Dendritic cell treated with granulocyte-macrophage colony-stimulating factor and Interleukin-4, amounts not matched to agents 40 ng/mL and 50 ng/mL, for 4 days (primary cell): ENCODE measurements around the gene BTBD19.
"Not testable (repeated sequence)": the region's sequence is repeated elsewhere in the genome, so short reads cannot be mapped to it uniquely, and the experiment has no call there.

Experiments
- H3K27ac Mint-ChIP-seq: one replicate; pipeline ENCODE4 v1.8.0; 2022; ENCODE audit warnings: mild to moderate bottlenecking, mixed read lengths
- H3K27me3 Mint-ChIP-seq: one replicate; pipeline ENCODE4 v1.8.0; 2022; ENCODE audit warnings: mild to moderate bottlenecking, mixed read lengths
- H3K36me3 Mint-ChIP-seq: one replicate; pipeline ENCODE4 v1.8.0; 2022; ENCODE audit warnings: low read depth, mixed read lengths
- H3K4me1 Mint-ChIP-seq: one replicate; pipeline ENCODE4 v1.8.0; 2022; ENCODE audit warnings: low read depth, mixed read lengths
- H3K4me3 Mint-ChIP-seq: one replicate; pipeline ENCODE4 v1.8.0; 2022; ENCODE audit warnings: mild to moderate bottlenecking, moderate library complexity, mixed read lengths
- H3K9me3 Mint-ChIP-seq: one replicate; pipeline ENCODE4 v1.8.0; 2022; ENCODE audit warnings: mixed read lengths
- intact Hi-C: fragments of 100-400 bp; cut with micrococcal nuclease; formaldehyde crosslinking; loops from one replicate; pipeline ENCODE4 v1.15.0; 2022

BTBD19 gene

GRCh38 chr1:44822981-44823451, 14.7 kb downstream of the BTBD19 start:
- Mint-ChIP-seq H3K27me3 (no peaks in the 10 kb centered on the region), H3K27ac (peak overlapping the region; percentile 54), H3K4me3 (no peak overlapping the region), H3K4me1 (peaks cover 57% of the 10 kb centered on the region), H3K36me3 (peaks cover 7% of the 10 kb centered on the region), H3K9me3 (no peaks in the 10 kb centered on the region)
- intact Hi-C loops: no loop called here

- H3K4me1 Mint-ChIP-seq: peaks cover 64% of the 10 kb centered on the region
- intact Hi-C loops, H3K27ac Mint-ChIP-seq, H3K27me3 Mint-ChIP-seq, H3K9me3 Mint-ChIP-seq, H3K4me3 Mint-ChIP-seq, H3K36me3 Mint-ChIP-seq: not testable (repeated sequence)
Measured at GRCh38 chr1:44824392-44824791, 16.1 kb downstream of the BTBD19 start.

GRCh38 chr1:44826375-44827196, 18.3 kb downstream of the BTBD19 start:
- Mint-ChIP-seq H3K27me3 (no peaks in the 10 kb centered on the region), H3K9me3 (no peaks in the 10 kb centered on the region), H3K4me1 (peaks cover 64% of the 10 kb centered on the region), H3K36me3 (no peaks in the 10 kb centered on the region), H3K27ac (peak overlapping the region; percentile 93), H3K4me3 (peak overlapping the region; percentile 60)
- intact Hi-C loops: no loop called here

- peak overlapping the region; percentile 93 for H3K27ac Mint-ChIP-seq
- no peaks in the 10 kb centered on the region for H3K36me3 Mint-ChIP-seq
- no peaks in the 10 kb centered on the region for H3K9me3 Mint-ChIP-seq
- H3K4me1 Mint-ChIP-seq: peaks cover 71% of the 10 kb centered on the region
- peaks cover under 1% of the 10 kb centered on the region for H3K27me3 Mint-ChIP-seq
- H3K4me3 Mint-ChIP-seq: no peak overlapping the region
- intact Hi-C loops: no loop called here
Measured at GRCh38 chr1:44827197-44828002, 19.1 kb downstream of the BTBD19 start.

GRCh38 chr1:44828003-44828651, 19.8 kb downstream of the BTBD19 start:
- peak overlapping the region; percentile 93 for H3K27ac Mint-ChIP-seq
- H3K9me3 Mint-ChIP-seq: no peaks in the 10 kb centered on the region
- H3K4me1 Mint-ChIP-seq: peaks cover 79% of the 10 kb centered on the region
- intact Hi-C loops: no loop called here
- peaks cover 1% of the 10 kb centered on the region for H3K27me3 Mint-ChIP-seq
- no peak overlapping the region for H3K4me3 Mint-ChIP-seq
- H3K36me3 Mint-ChIP-seq: no peaks in the 10 kb centered on the region

- Mint-ChIP-seq H3K4me1 (peaks cover 87% of the 10 kb centered on the region), H3K4me3 (no peak overlapping the region), H3K9me3 (no peaks in the 10 kb centered on the region), H3K36me3 (no peaks in the 10 kb centered on the region), H3K27me3 (peaks cover 1% of the 10 kb centered on the region), H3K27ac (peak overlapping the region; percentile 93)
- intact Hi-C loops: no loop called here
Measured at GRCh38 chr1:44828841-44829440, 20.6 kb downstream of the BTBD19 start.

- H3K4me3 Mint-ChIP-seq: no peak overlapping the region
- no peaks in the 10 kb centered on the region for H3K36me3 Mint-ChIP-seq
- intact Hi-C loops: loop anchor here (5.0 kb wide), 1 partner anchor 32 kb away; no protein-coding TSS in a partner anchor
- H3K27ac Mint-ChIP-seq: peak overlapping the region; percentile 93
- no peaks in the 10 kb centered on the region for H3K9me3 Mint-ChIP-seq
- peaks cover 1% of the 10 kb centered on the region for H3K27me3 Mint-ChIP-seq
- peaks cover 95% of the 10 kb centered on the region for H3K4me1 Mint-ChIP-seq
Measured at GRCh38 chr1:44829506-44830384, 21.4 kb downstream of the BTBD19 start.

- no peaks in the 10 kb centered on the region for H3K36me3 Mint-ChIP-seq
- no peaks in the 10 kb centered on the region for H3K9me3 Mint-ChIP-seq
- no peak overlapping the region for H3K4me3 Mint-ChIP-seq
- intact Hi-C loops: loop anchor here (5.0 kb wide), 1 partner anchor 34 kb away; no protein-coding TSS in a partner anchor
- peak overlapping the region; percentile 93 for H3K27ac Mint-ChIP-seq
- H3K27me3 Mint-ChIP-seq: peaks cover 1% of the 10 kb centered on the region
- peaks cover 96% of the 10 kb centered on the region for H3K4me1 Mint-ChIP-seq
Measured at GRCh38 chr1:44830900-44831304, 22.6 kb downstream of the BTBD19 start.

GRCh38 chr1:44831516-44831915, 23.2 kb downstream of the BTBD19 start:
- H3K36me3 Mint-ChIP-seq: no peaks in the 10 kb centered on the region
- H3K27me3 Mint-ChIP-seq: peaks cover 1% of the 10 kb centered on the region
- H3K9me3 Mint-ChIP-seq: no peaks in the 10 kb centered on the region
- no peak overlapping the region for H3K4me3 Mint-ChIP-seq
- H3K27ac Mint-ChIP-seq: peak overlapping the region; percentile 93
- intact Hi-C loops: loop anchor here (5.0 kb wide), 1 partner anchor 34 kb away; no protein-coding TSS in a partner anchor
- H3K4me1 Mint-ChIP-seq: peaks cover 94% of the 10 kb centered on the region

- H3K9me3 Mint-ChIP-seq: no peaks in the 10 kb centered on the region
- peak overlapping the region; percentile 93 for H3K27ac Mint-ChIP-seq
- no peaks in the 10 kb centered on the region for H3K36me3 Mint-ChIP-seq
- peaks cover 87% of the 10 kb centered on the region for H3K4me1 Mint-ChIP-seq
- H3K27me3 Mint-ChIP-seq: peaks cover 1% of the 10 kb centered on the region
- intact Hi-C loops: loop anchor here (5.0 kb wide), 1 partner anchor 35 kb away; no protein-coding TSS in a partner anchor
- H3K4me3 Mint-ChIP-seq: no peak overlapping the region
Measured at GRCh38 chr1:44832056-44832705, 23.9 kb downstream of the BTBD19 start.

GRCh38 chr1:44834328-44834727, 26.0 kb downstream of the BTBD19 start:
- intact Hi-C loops: loop anchor here (5.0 kb wide), 1 partner anchor 37 kb away; no protein-coding TSS in a partner anchor
- Mint-ChIP-seq H3K27me3 (peaks cover 1% of the 10 kb centered on the region), H3K4me1 (peaks cover 66% of the 10 kb centered on the region), H3K4me3 (no peak overlapping the region), H3K9me3 (no peaks in the 10 kb centered on the region), H3K36me3 (no peaks in the 10 kb centered on the region), H3K27ac (peak overlapping the region; percentile 16)
